GM10847 (cell line): ENCODE data around the gene MB21D2.

ENCODE experiments used
- POLR2A ChIP-seq: IDR thresholded peaks from 2 replicates; pipeline ENCODE4 v1.6.1; 2011; ENCODE audit not compliant: insufficient read length; ENCODE audit errors: extremely low read depth

The MB21D2 gene

DNA sequence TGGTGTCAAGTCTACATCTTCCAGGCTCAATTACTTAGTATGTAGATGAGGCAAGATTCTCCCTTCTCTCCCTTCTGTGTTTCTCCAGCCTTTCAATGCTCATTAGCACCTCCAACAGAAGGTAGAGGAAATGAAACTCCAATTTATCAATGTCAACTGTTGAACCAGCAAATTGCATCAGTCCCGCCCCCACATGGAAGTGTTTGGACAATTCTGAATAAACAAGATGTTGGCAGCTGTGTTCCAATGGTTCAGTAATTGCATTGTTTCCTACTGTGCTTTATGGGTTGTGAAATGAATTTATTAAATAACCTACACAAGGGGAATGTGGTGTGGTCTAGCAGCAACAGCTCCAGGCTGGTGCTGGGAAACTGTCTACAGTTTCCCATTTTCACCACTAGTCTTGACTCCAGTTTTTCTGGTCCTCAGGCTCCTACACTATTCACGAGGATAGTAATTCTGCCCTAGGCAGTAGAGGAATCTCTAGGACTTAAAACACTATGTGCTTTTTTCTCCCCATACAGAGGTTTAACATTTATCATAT, 91.9 kb downstream of the MB21D2 start:
- no peak for TF ChIP-seq POLR2A

DNA sequence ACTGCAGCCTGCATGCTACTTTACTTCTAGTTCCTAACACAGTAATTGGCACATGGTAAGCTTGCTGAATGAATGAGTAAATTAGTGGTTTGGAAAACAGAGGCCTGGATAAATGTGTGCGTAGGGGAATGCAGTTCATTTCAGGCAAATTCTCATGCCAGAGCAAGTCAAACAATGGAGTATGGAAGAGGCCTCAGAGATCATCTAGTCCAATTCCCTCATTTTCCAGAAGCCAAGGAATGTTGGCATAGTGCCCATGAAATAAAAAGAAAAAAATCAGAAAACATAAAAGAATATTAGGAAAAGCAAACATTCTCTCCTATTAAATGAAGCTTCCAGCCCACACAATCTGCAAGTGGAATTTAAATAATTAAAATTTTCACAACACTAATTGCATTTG, 92.4 kb downstream of the MB21D2 start:
- TF ChIP-seq POLR2A = no peak

DNA sequence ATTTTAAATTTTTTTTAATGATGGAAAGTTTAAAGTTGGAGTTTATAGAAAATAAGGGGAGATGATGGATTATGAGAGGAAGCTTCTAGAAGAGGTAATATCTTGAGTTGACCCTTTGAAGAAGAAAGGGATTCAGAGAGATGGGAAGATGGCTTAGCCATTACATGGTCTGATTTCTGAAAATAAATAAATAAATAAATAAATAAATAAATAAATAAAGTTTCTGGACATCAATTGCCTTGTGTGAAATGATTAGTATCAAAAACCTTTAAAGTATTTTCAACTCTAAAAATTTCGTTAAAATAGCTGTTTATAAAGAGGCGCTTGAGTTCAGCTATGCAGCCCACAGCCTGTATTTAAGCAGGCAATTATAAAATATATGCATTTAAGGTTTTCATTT, 93.3 kb downstream of the MB21D2 start:
- no peak for TF ChIP-seq POLR2A

DNA sequence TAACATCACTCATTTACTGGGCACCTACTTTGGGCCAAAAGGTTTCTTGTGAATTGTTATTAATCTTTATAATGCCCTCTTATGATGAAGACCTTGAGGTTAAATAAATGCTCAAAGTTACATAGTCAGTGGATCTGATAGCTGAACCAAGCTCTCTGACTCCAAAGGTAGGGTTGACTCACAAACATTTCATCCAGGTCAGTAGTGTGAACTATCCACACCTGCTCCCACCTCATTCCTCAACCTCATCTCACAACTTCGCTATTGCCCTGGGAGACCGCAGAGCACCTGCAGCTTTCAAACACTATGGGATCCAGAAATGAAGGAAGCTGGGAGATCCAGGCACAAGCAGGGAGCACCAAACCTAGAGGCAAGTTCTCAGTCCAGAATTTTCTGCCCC, 96.5 kb downstream of the MB21D2 start:
- TF ChIP-seq POLR2A = no peak

DNA sequence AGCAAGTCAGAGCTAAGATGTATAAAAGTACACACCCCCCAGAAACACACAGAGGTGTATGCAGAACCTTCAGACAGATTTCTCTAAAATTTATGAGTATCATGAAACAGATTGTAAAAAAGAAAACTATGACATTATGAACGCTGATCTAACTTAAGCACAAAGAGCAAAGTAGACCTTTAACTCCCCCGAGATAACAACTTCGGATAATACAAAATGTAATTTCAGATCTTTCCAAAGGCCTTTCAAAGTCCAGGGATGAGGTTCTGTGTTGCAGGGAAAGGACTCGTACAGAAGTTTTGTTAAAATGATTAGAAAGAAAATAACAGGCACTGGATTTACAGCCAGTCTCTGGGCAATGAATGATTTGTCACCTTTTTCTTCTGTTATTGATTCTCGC, 97.5 kb downstream of the MB21D2 start:
- TF ChIP-seq POLR2A = no peak

DNA sequence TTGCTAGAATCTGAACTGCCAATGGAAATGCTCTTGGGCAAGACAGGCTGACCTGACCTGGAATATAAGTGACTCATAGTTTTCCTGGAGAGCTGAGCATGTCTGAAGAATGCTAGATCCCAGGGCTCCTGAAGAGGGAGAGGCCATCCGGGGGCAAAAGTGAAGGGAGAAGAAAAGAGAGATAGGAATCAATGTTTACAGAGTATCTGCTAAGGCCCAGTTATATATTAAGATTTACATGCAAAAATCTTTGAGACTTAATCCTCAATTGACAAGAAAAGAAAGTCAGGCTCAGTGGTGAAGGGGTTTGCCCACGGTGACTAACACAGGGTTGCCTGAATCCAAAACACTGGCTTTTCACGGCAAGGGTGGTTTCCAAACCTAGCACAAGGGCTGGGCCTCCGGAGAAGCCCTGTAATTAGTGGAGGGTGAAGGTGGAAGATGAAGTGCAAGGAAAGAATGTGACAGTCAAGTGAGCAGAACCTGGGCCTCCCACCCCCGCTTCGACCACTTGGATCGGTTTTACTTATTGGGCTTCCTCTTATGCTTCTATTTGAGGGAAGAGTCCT, 98.6 kb downstream of the MB21D2 start:
- TF ChIP-seq POLR2A = no peak

DNA sequence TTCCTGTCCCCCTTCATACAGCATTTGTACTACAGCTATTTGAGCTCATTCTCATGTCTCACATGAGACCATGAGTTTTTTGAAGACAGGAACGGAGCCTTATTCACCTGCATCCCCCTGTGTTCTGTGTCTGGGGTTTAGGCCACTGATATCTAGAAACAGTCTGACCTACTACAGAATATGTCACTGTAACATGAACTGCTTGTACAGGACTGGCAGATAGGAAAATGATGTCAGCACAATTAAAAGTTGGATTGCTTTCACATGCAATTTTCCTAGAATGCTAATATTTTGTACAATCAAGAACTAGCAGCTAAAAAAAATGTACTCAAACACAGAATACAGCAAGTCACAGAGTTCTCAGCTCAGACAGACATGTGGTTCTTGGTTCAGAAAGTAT, 99.5 kb downstream of the MB21D2 start:
- TF ChIP-seq POLR2A = no peak

DNA sequence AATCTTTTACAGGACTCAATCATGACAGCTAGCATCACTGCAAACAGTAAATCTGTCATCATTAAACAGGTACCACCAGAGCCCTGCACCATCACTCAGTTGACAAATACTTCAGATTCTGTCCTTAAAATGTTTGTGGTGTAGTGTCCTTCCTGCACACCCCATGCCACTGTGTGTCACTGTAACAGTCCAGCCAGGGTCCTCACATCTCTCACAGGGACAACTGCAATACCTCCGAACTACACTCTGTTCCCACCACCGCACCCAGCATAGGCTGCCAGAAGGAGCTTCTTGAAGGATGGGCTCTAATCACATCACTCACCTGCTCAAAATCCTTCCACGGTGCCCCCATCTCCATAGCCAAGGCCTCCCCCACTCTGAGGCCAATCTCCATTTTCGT, 100.2 kb downstream of the MB21D2 start:
- no peak for TF ChIP-seq POLR2A

DNA sequence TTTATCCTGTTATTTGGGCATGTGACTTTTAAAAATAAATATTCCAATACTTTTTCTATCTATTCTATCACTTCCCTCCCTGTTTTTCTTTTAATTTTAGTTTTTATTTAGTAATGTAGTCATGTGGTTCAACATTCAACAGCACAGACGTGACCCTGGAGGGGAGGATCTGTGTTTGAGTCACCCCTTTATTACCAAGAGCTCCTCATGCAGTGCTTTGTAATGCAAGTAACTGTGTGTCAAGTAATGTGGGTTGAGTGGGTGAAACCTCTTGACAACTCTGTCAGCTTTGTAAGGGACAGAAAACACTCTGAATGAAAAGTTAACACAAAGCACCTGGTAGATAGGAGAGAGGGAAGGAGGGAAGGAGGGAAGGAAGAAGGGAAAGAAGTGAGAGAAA, 100.6 kb downstream of the MB21D2 start:
- no peak for TF ChIP-seq POLR2A

DNA sequence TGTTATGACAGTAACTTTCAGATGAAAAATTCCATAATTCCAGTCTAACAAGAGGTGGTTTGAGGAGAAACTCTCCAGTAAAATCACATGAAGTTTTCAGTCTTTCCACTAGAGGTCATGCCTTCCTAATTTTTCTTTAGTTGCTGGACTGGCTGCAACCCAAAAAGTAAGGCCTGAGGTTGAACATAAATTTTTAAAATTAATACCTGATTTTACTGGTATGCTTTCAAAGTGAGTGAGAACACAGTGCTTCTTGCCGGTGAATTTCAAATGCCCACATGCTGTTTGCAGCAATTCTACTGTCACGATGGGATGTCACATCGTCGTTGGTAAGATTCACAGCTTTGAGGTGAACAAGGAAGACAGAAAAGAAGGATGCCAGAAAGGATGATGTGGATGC, 101.3 kb downstream of the MB21D2 start:
- no peak for TF ChIP-seq POLR2A

DNA sequence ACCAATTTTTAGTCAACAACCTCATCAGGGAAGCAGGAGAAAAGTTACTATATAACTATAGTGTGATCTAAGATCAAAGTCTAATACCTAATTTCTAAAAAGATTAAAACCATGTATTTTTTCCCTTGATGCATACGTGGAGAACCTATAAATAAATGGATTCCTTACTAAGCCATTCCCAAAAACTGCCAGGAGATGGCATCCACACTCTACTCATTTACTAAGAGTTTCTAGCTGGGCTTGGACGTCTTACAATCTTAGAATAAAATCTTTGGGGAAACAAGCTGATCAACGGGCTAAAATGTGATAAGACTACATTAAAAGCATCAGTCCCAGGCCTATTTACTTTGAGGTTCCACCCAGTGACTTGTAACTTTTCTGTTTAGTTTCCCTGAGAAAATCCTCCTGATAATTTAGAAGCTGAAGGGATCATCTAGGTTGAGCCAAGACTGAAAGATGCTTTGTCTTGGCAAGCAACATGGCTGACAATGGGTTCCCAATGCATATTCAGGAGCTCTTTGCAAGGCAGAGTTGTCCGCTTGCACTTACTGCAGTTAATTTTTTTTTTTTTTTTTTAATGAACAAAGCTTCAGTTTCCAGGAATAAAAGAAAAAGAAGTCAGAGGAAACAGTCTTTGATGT, 104.8 kb downstream of the MB21D2 start:
- TF ChIP-seq POLR2A = no peak

DNA sequence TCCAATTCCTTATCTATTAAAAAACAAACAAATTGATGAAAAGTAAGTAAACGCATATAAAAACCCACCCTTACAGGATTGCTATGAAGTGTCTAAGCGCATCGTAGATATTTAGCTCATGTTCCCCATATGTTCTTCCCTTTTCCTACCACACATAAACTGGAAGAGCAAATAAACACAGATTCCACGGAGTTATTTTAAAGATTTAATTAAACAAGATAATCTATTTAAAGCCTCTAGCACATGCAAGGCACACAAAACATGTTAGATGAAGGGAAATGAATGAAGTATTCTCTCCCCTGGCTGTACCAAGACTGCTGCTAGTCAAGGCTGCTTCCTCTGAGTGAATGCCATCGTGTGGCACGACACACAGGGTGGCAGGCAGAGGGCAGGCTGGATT, 111.9 kb downstream of the MB21D2 start:
- no peak for TF ChIP-seq POLR2A

DNA sequence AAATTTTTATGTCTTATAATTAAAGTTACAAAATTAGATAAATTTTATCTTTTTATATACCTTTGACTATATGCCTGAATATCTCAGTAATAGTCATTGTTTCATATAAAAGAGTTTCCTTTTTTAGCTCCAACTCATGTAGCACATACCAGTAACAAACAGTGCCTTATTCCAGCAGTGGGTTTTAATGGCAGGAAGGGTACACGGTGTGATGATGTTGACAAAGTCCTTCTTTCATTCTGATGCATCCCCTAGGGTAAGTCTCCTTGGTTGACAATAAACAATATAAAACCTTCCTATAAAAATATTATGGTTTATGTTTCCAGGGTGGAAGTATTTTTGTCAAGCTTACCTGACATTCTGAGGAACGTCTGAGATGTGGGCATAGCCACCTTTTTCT, 113.2 kb downstream of the MB21D2 start:
- no peak for TF ChIP-seq POLR2A

DNA sequence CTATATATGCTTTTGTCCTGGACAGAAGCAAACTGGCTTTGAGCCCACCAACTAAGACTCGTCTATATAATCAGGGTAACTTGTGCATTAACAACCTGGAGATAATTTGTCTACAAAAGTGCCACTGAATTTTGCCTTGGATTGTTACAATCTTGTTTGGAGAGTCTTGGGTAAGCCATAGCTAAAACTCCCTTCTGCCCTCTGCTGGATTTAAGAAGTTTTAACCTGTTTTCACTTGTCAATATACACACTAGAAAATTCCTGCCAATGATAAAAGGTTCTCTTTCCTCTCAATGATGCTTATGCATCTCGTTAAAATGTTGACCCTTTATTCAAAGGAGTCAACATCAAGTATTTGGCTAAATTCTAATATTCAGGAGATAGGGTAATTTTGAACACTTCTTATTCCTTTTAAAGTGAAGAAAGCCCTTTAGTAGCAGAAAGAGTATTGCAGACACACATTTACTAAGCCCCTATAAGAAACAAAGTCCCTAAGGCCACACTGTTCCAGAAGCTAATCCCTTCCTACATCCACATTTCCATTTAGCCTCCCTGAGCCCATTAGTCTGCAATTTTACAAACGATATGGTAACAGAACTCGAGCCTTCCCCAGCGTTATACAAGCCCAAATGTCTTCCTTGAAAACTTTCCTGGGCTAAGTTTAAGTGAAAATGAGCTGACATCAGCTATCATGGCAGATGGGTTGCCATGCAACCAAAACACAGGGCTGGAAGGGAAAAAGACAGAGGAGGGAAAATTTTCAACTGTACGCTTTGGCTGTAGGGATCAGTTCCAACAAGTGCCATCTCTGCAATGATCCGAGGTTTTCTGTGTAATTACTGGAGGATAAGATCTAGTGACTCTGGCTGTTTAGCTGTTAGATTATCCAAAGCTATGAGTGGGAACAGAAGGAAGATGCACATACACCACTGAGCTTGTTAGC, 114.4 kb downstream of the MB21D2 start:
- no peak for TF ChIP-seq POLR2A

DNA sequence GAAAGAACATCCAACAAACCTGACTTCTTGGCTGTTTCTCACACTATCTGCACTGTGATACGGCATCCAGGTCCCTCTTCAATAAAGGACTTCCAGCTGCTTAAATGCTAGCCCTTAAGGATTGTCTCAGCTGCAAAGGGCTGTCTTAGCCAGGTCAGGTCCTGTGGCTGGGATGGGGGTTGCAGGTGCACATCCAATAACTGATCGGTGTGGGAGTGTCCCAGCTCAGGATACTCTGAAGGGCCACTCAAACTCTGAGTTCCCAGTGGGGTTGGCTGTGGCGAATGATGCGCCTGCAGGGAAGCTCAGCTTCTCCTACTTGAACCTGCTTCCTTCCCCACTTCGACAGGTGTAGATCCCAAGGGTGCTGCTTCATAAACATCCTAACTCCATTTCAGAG, 115.7 kb downstream of the MB21D2 start:
- TF ChIP-seq POLR2A = no peak

DNA sequence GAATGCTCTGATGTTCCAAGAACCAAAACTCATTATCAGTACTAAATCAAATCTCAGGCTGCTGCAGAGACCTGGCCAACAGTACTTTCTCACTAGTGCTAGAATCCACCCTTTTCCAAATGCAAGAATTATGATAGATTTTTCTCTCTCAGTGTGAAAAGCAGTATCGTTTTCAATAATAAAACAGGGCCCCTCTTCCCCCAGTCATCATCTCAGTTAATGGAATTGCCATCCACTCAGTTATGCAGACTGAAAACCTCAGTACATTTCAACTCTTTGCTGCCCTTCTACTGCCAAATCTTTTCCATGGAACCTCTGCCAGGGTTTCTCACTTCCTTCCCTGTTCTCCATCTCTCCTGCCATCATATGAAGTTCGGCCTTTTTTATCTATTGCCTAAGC, 117.9 kb downstream of the MB21D2 start:
- TF ChIP-seq POLR2A = no peak
